ENCODE data around the gene GLT8D2. TPM values are rescaled to one million over a fixed set of nuclear protein-coding genes. Genes with fewer than 3 reads are reported as not detected.

Gene GLT8D2
- total and polyA plus RNA-seq, 2 of the 13 experiments (the other 11 are each of a cell fraction or from before 2014, with no cell fraction given), result not detected

GRCh38 chr12:103956509-103957027 is 93.4 kb downstream of the GLT8D2 start (continued):
- TF ChIP-seq MED8 (CRISPR knock-in tag; IDR thresholded peaks at IDR 0.05; ENCODE audit: insufficient replicate concordance) (no peak), PBX2 (CRISPR knock-in tag; IDR thresholded peaks at IDR 0.05) (no peak), YEATS2 (CRISPR knock-in tag; IDR thresholded peaks at IDR 0.05; ENCODE audit: borderline replicate concordance) (no peak), KLF6 (CRISPR knock-in tag; IDR thresholded peaks at IDR 0.05) (no peak), SRY (CRISPR knock-in tag; IDR thresholded peaks at IDR 0.05) (peak; percentile 13), CHD4 (IDR thresholded peaks at IDR 0.05; ENCODE audit: borderline replicate concordance, low read length) (no peak), SAFB2 (CRISPR knock-in tag; IDR thresholded peaks at IDR 0.05; ENCODE audit: borderline replicate concordance, low read depth) (no peak), PLSCR1 (CRISPR knock-in tag; IDR thresholded peaks at IDR 0.05; ENCODE audit: borderline replicate concordance) (no peak), KMT2A (CRISPR knock-in tag; IDR thresholded peaks at IDR 0.05) (no peak), ZNF883 (CRISPR knock-in tag; IDR thresholded peaks at IDR 0.05; ENCODE audit: not compliant biosample characterization) (no peak), ZNF224 (CRISPR knock-in tag; IDR thresholded peaks at IDR 0.05) (no peak), ZKSCAN1 (IDR thresholded peaks at IDR 0.05; ENCODE audit: low read length) (no peak), THRA (CRISPR knock-in tag; IDR thresholded peaks at IDR 0.05; ENCODE audit: borderline replicate concordance) (no peak), SATB2 (CRISPR knock-in tag; IDR thresholded peaks at IDR 0.05) (no peak), ZNF678 (CRISPR knock-in tag; IDR thresholded peaks at IDR 0.05) (peak; percentile 81; the same call in 1 of the 2 replicates), ZNF691 (CRISPR knock-in tag; IDR thresholded peaks at IDR 0.05; ENCODE audit: borderline replicate concordance, low read depth) (0 out of 2 replicates have a peak, but pooled peaks have one; percentile 60), ATAD3A (CRISPR knock-in tag; IDR thresholded peaks at IDR 0.05) (no peak), ZNF234 (CRISPR knock-in tag; conservative IDR thresholded peaks at IDR 0.05) (peak; percentile 47; the same call in 1 of the 2 replicates), ZNF543 (CRISPR knock-in tag; IDR thresholded peaks at IDR 0.05) (no peak), GTF3A (CRISPR knock-in tag; conservative IDR thresholded peaks at IDR 0.05) (no peak), ZNF670 (CRISPR knock-in tag; IDR thresholded peaks at IDR 0.05; ENCODE audit: borderline replicate concordance) (no peak), ZNF530 (CRISPR knock-in tag; IDR thresholded peaks at IDR 0.05; ENCODE audit: low read depth) (no peak), SP2 (CRISPR knock-in tag; IDR thresholded peaks at IDR 0.05) (no peak), CEBPG (CRISPR knock-in tag; IDR thresholded peaks at IDR 0.05) (no peak), ZNF616 (CRISPR knock-in tag; IDR thresholded peaks at IDR 0.05; ENCODE audit: low read depth) (no peak), ARID3A (IDR thresholded peaks at IDR 0.05; ENCODE audit: low read depth, low read length) (no peak)
